HG03095 (cell line): ENCODE data around the gene CLPSL2.

Experiments
- ATAC-seq: cut with Tn5 transposase; IDR thresholded peaks from one replicate; pipeline ENCODE4 v1.9.1; 2021; ENCODE audit warnings: moderate library complexity; ENCODE audit not compliant: unreplicated experiment

CLPSL2 gene

DNA sequence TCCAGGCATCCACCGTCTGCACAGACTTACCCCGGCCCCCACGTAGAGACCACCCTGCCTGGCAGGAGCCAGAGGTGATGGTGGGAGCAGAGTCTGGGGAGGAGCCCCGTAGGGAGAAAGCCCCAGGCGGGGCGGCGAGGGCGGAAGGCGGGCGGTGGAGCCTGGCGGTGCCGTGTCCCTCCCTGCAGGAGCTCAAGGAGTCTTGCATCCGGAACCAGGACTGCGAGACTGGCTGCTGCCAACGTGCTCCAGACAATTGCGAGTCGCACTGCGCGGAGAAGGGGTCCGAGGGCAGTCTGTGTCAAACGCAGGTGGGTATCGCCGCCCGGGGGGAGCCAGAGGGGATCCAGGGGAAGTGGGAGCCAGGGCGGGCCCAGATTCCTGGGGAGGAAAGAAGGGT is 10.4 kb downstream of the CLPSL2 start:
- ATAC-seq, result no peak

DNA sequence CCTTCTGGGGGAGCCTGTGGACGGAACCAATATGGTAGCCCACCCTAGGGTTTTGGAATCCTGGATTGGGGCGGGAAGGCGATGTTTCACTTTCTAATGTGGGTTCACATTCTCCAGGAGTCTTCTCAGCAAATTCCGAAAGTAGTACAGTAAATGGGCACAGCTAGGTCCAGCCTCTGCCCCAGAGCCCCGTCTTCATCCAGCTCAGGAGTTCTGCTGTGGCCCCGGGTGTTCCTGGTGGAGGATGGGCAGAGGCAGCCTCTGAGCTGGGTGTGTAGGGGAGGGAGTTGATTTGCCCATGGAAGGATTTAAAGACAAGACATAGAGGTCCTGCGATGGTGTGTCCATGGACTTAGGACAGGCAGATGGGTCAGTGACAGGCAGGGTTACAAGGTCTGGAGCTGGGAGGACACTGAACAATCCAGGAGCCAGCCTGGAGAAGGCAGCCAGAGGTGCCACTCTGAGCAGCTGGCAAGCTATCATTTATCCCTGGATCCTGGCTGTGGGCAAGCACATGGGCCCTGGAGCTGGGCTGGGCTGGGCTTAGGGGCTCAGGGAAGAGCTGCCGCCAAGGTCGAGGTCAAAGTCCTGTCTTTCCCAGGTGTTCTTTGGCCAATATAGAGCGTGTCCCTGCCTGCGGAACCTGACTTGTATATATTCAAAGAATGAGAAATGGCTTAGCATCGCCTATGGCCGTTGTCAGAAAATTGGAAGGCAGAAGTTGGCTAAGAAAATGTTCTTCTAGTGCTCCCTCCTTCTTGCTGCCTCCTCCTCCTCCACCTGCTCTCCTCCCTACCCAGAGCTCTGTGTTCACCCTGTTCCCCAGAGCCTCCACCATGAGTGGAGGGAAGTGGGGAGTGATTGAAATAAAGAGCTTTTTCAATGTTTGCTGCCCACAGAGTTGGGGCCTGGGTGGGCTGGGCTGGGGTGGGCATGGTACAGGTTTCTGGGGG is 11.1 kb downstream of the CLPSL2 start:
- ATAC-seq, result no peak

DNA sequence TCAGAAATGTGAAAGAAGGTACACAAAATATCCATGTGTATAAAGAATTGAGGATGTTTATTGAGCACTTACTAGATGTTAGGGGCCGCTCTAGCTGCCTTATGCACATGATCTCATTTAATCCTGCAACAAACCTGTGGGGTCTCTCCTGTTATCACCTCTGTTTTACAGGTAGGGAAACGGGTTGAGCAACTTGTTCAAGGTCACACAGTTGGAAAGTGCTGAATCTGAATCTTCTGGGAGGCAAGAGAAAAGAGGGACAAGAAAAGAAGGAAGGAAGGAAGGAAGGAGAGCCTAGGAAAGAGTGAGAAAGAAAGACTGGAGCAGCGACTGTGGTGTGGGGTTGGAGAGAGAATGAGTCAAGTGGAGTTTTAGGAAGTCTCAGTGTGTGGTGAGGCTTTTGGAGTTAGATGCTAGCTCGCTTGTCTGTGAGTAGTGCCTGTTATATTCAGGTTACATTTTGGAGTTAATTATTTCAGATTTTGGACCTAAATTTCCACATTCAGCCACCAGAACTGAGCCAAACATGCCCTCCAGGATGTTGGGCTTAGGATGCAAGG is 12.1 kb downstream of the CLPSL2 start:
- ATAC-seq, result no peak

DNA sequence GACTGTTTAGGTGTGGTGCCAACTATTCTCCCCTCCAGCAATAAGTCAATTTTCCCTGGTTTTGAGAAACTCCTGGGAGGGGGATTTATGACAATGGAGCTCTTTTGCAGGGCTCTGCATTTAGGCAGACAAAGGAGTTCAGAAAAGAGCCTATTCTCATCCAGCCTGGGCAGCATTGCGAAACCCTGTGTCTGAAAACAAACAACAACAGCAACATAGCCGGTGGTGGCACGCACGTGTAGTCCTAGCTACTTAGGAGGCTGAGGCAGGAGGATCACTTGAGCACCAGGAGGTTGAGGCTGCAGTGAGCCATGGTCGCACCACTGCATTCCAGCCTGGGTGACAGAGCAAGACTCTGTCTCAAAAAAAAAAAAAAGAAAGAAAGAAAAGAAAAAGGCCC is 14.3 kb downstream of the CLPSL2 start:
- ATAC-seq, result no peak

DNA sequence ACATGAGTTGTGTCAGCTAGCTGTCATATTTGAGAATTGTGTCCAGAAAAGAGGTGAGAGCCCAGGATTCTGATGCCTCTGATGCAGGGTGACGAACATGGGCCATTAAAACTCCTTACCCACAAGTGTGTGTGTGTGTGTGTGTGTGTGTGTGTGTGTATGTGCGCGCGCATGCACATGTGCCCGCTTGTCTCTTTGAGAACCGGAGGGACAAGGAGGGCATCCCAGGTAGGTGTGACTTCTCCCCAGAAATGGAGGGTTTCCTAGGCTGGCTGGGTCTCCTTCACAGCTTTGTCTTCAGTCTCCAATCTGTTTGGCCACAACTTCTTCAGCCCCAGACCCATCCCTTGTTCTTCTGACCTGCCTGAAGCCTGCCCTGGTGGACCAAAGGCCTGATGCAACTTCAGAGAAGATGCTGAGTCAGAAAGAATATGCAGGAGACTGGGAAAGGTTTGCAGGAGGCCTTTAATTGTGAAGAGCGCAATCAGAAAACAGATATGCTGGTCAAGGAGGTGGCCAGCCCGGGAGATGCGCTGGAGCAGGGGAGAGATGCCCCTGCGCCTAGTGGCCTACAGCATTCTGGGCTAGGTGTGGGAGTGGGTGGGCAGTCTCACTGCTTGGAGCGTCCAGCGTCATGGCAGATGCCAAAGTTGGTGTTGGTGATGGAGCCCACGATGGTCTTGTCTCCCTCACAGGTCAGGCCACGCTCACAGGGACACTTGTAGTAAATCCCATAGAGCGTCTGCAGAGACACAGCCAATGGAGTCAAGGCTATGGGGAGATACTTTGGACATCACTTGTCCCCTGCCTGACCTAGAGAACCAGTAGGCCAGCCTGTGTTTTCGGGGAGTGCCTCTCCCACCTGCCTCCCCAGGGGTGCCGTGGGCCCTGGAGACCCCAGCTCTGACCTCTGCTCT is 18.4 kb downstream of the CLPSL2 start:
- ATAC-seq, result no peak

DNA sequence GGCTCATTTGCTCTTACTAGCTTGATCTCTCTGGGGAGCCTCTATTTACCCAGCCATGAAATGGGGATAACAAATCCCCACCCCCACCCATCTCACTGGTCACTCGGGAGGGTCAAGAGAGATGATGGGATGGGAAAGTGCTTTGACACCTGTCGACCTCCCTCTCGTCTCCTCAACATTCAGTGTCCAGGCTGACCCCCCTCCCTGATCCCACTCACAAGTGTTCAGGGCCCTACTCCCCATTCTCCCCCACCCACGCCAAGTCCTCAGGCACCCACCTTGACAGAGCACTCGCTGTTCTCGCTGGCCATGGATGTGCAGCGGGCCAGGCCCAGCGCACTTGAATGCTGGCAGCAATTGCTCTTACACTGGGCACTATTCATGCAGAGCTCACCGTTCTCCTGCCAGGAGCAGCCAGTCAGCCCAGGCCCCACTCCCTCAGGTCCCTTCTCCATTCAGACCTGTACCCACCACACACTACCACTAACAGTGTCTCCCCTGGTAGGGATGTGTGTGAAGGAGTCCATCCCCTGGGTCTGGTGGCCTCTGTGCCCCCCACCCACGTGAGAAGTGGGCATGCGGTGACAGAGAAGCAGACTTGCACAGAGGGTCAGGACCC is 19.2 kb downstream of the CLPSL2 start:
- ATAC-seq, result no peak

DNA sequence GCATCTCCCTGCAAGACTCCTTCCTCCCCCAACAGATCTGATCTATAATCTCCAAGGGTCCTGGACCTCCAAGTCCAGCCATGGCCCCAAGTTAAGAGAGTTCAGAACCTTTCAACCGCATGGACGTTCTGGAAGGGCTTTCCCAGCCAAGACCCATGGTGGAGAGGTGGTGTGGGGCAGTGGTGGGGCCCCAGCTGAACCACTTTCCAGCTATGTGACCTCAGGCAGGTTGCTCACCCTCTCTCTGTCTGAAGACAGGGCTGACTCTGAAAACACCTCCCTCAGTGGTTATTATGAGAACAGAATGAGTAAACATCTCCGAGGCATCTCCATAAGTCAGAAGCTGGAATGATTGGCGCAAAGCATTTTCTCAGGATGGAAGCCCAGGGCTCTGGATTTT is 19.8 kb downstream of the CLPSL2 start:
- ATAC-seq, result no peak

DNA sequence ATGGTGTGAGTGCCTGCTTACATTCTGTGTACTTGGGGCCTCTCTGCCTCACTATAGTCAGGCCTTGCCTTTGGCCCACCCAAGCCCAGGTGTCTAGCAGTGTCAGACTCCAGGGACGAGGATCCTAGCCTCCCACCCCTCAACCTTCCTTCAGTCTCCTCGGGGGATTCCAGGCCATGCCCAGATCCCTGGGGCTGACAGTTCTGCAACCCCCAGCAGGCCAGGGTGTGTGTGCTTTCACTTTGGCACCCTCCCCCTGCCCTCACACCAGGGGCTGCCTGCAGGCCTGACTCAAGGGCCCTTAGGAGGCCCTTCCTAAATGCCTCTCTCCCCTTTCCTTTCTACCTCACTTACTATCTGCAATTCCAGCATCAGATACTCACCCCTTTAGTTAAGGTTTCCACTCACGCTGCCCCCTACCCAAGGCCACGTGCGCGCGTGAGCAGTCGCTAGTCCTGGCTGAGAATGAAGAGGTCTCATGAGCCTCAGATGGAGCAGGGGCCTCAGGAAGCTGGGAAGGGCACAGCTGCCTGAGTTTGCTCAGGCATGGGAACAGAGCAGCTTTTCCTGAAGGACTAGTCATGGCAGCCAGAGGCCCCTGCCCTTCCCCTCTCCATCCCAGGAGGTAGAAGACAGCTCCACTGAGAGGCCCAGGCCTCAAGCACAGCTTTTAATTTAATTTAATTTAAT is 21.6 kb downstream of the CLPSL2 start:
- ATAC-seq, result no peak

DNA sequence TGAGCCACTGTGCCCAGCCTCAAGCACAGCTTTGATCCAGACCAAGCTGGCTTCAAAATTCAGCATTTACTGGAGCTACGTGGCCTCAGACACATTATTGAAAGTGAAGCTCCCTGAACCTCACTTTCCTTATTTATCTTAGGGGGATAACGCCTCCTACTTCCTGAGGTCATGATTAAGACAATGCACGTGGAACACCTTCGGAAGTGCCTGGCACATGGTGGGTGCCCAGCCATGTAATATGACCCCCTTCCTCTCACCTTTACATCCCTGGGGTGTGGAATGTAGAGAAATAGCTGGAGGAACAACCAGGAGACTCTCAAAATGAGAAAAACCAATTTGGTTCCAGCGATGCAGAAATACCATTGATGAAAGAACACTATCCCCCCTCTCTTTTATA is 22.3 kb downstream of the CLPSL2 start:
- ATAC-seq, result no peak

DNA sequence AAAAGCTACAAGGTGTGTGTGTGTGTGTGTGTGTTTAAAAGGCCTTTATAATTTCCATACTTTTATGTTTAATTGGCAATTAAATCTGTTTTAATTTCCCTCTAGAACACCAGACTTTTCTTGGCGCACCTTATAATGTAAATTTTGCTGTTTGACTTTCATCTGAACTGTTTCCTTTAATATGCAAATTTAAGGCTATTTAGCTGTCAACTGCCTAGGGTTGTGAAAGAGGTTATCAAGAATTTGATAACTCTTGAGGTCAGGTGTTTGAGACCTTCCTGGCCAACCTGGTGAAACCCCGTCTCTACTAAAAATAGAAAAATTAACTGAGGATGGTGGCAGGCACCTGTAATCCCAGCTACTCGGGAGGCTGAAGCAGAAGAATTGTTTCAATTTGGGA is 24.8 kb downstream of the CLPSL2 start:
- ATAC-seq, result no peak

DNA sequence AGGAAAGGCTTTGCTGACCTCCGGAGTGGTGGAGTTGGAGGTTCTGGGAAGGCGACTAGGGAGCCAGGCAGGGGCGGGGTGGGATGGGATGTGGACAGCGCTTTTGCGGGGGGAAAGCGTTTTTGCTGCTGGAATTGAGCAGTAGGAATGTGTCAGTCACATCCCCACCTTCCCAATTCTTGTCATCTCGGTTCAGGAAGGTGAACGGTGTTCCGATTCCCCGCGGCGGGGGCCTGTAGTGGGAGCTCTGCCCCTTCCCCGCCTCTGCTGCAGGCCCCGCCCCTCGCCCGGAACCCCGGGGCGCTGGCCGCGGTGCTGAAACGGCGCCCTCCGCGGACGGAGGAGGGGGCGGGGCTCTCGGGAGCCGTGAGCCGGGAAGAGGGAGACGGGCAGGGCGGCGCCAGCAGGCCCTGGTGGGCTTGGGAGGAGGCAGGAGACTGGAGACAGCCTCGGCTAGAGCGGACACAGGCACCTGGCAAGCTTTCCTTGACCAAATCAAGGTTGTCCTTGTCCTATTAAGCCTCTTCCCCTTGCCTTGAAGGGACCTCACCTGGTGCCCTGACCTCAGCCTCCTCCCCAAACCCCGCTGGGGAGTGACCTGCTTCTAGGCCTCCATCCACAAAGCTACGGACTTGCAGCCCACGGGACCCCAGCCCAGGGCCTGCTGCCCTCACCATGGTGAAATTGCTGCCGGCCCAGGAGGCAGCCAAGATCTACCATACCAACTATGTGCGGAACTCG is 28.8 kb downstream of the CLPSL2 start, which contains the start of gene LHFPL5:
Gene LHFPL5, plus strand, starts transcription at position 357 of the 741 bp plus-strand sequence. Its CDS starts 319 bp downstream, at position 676.
- ATAC-seq, result no peak

DNA sequence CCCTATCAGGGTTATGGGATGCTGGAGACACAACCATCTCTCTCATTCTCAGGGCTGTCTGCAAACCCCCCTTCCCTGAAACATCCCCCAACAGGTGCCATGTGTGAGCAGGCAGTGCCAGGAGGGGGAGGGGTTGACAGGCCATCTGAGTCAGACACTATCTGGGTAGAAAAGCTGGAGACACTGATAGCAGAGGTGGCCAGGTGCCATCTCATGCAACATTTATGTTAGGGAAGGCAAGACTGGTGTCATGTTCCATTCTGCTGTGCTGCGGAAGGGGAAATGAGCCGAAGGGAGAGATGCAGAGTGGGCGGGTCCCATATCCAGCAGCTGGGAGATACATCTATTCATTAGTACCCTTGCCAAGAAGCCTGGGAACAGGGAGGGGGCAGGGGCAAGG is 32.3 kb downstream of the CLPSL2 start:
- no peak for ATAC-seq

DNA sequence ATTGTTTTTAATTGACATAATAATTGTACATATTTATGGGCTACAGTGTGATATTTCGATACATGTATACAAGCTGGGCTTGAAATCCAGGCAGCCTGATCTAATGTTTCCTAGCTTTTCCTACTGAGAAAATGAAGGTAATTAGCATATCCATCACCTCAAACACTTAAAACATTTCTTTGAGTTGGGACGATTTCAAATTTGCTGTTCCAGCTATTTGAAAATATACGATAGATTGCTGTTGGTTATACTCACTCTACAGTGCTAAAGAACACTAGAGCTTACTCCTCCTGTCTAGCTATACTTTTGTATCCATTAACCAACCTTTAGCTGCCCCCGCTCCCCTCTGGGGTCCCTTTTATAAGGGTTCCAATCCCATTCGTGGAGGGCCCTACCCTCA is 33.4 kb downstream of the CLPSL2 start:
- no peak for ATAC-seq

DNA sequence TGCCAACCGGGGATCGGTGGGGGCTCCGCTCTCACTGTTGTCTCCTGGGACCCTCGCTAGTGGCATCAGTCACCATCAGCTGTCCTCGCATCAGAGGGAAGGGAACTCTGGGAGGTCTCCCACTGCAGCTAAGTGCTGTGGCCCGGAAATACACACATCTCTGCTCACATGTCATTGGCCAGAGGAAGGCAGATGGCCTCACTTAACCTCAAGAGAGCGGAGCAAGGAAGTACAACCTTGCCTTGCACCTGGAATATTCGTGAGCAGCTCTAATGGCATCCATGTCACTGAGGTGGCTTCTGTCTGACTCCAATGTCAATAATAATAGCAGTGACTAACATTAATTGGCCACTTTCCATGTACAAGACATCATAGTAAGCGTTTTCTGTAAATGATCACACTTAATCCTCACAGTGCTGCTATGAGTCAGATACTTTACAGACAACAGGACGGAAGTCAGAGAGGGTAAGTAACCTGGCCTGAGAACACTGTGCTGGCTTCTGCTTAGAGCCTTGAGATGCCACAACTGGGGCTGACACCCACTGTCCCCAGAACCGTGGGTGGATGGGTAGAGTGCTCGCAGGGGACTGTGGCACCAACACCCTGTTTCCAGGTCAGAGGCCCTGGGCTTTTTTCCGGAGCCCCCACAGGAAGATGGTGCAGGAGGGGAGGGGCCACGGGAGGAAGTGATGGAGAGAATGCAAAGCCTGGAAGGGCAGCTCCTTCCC is 34.7 kb downstream of the CLPSL2 start:
- ATAC-seq, result no peak

DNA sequence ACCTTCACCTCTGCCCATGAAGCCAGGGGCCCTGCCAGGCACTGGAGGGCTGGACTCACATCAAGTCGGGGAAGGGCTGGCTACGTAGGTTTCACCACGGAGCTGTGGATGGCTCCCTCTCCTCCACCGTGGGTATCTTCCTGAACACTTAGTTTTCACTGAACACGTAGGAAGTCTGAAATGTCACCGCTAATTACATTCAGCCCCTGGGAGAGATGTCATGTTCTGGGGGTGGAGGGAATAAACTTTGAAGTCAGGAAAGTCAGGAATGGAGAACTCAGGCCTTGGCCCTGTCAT is 35.2 kb downstream of the CLPSL2 start:
- ATAC-seq, result no peak

DNA sequence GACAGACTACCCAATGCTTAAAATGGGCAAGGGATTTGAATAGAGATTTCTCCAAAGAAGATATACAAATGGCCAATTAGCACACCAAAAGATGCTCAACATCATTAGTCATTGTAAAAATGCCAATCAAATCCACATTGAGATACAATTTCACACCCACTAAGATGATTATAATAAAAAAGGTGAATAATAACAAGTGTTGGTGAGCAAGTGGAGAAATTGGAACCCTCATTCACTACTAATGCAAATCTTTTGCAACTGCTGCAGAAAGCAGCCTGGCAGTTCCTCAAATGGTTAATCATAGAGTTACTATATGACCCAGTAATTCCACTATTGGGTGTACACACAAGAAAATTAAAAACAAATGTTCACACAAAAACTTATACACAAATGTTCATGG is 41.1 kb downstream of the CLPSL2 start:
- no peak for ATAC-seq

DNA sequence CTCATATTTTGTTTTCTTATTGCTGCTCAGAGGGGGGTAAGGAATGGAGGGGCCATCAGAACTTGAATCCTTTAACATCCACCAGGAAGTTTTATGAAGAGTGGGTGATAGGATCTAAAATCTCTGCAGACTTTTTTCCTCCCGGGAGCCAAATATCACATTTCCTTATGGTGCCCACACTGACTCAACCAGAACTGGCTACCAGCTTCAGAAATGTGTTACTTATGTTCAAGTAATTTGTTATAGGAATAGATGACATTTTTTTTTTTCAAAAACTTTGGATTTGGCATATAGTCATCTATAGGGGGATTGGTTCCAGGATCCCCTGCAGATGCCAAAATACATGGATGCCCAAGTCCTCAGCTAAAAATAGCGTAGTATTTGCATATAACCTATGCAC is 47.2 kb downstream of the CLPSL2 start:
- no peak for ATAC-seq

DNA sequence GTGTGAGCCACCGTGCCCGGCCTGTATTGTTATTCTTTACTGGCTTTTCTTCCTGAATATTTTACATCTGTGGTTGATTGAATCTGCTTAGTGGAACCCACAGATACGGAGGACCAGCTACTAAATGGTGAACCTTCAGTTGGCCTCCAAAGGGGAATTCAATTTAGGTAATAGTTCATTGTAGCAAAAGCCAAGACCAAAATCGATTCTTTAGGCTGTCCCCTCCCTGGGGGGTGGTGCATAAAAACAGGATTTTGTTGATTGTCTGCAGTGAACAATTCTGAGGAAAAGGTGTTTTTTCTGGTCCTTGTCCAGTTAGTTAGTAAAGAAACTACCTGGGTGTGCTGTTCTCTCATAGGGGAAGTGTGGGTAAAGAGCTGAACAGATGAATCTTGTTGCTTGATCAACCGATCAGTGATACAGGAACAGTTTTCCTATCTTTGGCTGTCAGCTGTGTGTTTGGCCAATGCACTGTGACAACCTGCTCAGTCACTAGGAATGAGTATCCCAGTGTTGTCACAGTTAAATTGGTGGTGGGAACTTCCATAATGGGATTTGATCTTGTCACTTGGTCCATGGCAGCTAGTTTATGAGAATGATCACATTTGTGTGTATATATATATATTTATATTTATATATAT is 48.3 kb downstream of the CLPSL2 start:
- no peak for ATAC-seq
